Esophagus squamous epithelium (tissue), 5 donors: ENCODE results near the gene ERMP1. TPM values are rescaled to one million over a fixed set of nuclear protein-coding genes. Genes with fewer than 3 reads are reported as not detected.
"Not testable (repeated sequence)": the region's sequence is repeated elsewhere in the genome, so short reads cannot be mapped to it uniquely, and the experiment has no call there.

Experiments
- DNase-seq: peaks from one replicate; lab custom pipeline; 2025; lab: John Stamatoyannopoulos, UW
- H3K27ac ChIP-seq, 4 donors: fragments of 200-600 bp; sonication (generic); one replicate each; pipeline ENCODE4 v1.5.1; 2016 to 2019; ENCODE audit warnings: mild to moderate bottlenecking in 1 of 4
- H3K27me3 ChIP-seq, 4 donors: fragments of 200-600 bp; sonication (generic); 1 replicate in 3 of 4; 2 replicates in 1 of 4; pipeline versions ENCODE4 v1.5.1 to v1.6.0; 2017 to 2021; ENCODE audit warnings: antibody characterized with exemption in 1 of 4
- H3K36me3 ChIP-seq, 3 donors: fragments of 200-600 bp; sonication (generic); one replicate each; pipeline ENCODE4 v1.5.1; 2016 to 2019
- H3K4me1 ChIP-seq, 3 donors: fragments of 200-600 bp; sonication (generic); one replicate each; pipeline ENCODE4 v1.5.1; 2017 to 2019
- H3K4me3 ChIP-seq, 4 donors: fragments of 200-600 bp; sonication (generic); 1 replicate in 3 of 4; 2 replicates in 1 of 4; pipeline ENCODE4 v1.5.1; 2016 to 2019; ENCODE audit warnings: mild to moderate bottlenecking in 2 of 4, moderate library complexity in 1 of 4
- H3K9me3 ChIP-seq, 3 donors: fragments of 200-600 bp; sonication (generic); one replicate each; pipeline ENCODE4 v1.5.1; 2016 to 2019
- POLR2A ChIP-seq, 4 donors: fragments of 450-650 bp; IDR thresholded peaks; one replicate each; pipeline ENCODE4 v1.6.1; 2017; ENCODE audit warnings: antibody characterized with exemption in 4 of 4, mild to moderate bottlenecking in 4 of 4, moderate library complexity in 3 of 4
- WGBS, 2 donors: methylation state at CpG; one replicate each; pipeline ENCODE4 v1.1.5; 2018; 5-methylcytosine and 5-hydroxymethylcytosine counted together
- intact Hi-C: fragments of 100-400 bp; cut with DNase I; formaldehyde crosslinking; loops from one replicate; pipeline ENCODE4 v1.15.0; 2022
- total RNA-seq, 4 donors: library from RNA; depleted of rRNA; stranded (reverse); fragments of >200 nt; gene quantifications; one replicate each; pipeline ENCODE4 v1.1.0, GENCODE V29; 2016
- TF ChIP-seq, protein P1 (sequence below), 6 experiments: fragments of 450-650 bp in 4 of 6; fragments of 200-600 bp in 2 of 6; sonication (generic) in 2 of 6; IDR thresholded peaks; one replicate each; pipeline ENCODE4 v1.5.1; 2016 to 2019; ENCODE audit warnings: antibody characterized with exemption in 6 of 6, mild to moderate bottlenecking in 4 of 6, moderate library complexity in 4 of 6
- donor health status: DM: yes; HTN: yes; CAD: no.

Gene ERMP1, protein sequence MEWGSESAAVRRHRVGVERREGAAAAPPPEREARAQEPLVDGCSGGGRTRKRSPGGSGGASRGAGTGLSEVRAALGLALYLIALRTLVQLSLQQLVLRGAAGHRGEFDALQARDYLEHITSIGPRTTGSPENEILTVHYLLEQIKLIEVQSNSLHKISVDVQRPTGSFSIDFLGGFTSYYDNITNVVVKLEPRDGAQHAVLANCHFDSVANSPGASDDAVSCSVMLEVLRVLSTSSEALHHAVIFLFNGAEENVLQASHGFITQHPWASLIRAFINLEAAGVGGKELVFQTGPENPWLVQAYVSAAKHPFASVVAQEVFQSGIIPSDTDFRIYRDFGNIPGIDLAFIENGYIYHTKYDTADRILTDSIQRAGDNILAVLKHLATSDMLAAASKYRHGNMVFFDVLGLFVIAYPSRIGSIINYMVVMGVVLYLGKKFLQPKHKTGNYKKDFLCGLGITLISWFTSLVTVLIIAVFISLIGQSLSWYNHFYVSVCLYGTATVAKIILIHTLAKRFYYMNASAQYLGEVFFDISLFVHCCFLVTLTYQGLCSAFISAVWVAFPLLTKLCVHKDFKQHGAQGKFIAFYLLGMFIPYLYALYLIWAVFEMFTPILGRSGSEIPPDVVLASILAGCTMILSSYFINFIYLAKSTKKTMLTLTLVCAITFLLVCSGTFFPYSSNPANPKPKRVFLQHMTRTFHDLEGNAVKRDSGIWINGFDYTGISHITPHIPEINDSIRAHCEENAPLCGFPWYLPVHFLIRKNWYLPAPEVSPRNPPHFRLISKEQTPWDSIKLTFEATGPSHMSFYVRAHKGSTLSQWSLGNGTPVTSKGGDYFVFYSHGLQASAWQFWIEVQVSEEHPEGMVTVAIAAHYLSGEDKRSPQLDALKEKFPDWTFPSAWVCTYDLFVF
- 10 to 100 TPM; 24.4 to 38.2 (median 29.9) TPM for total RNA-seq

DNA sequence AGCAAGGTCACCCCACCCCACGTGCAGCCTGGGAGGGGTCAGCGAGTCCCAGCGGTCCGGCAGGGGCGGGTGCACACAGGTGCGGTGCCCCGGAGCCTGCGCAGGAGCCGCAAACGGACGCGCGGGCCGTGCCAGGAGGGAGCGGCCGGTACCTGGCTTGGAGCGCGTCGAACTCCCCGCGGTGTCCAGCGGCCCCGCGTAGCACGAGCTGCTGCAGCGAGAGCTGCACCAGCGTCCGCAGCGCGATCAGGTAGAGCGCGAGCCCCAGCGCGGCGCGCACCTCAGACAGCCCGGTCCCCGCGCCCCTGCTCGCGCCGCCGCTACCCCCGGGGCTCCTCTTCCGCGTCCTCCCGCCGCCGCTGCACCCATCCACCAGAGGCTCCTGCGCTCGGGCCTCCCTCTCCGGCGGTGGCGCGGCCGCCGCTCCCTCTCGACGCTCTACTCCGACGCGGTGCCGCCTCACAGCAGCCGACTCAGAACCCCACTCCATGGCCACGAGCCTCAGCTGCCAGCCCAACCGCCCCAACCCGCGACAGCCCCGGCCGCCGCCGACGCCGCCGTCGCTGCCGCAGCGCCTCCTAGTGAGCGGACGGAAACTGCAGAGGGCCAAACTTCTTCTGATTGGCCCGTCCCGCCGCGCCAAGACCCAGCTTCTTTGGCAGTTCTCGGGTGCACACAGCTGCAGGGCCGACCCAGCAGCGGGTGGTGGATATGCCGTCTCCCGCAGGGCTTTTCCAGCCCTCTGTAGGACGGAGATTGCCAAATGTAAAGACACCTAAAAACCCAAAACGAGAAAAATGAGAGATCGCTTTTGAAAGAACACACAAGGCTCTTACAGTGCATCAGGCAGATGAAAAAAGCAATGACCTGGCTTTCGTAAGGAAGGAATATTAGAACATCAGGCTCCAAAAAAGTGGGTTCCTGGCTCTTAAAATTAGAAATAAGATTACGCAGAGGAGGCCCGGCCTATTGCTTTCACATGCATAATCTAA is at the start of gene ERMP1:
TSS of gene ERMP1 (minus strand) at position 580 of the 992 bp plus-strand sequence. CDS start at position 490, 90 bp downstream.
- peak; percentile 53 for DNase-seq
- no peaks in the 10 kb centered on the region for H3K9me3 ChIP-seq
- TF ChIP-seq, protein P1, sequence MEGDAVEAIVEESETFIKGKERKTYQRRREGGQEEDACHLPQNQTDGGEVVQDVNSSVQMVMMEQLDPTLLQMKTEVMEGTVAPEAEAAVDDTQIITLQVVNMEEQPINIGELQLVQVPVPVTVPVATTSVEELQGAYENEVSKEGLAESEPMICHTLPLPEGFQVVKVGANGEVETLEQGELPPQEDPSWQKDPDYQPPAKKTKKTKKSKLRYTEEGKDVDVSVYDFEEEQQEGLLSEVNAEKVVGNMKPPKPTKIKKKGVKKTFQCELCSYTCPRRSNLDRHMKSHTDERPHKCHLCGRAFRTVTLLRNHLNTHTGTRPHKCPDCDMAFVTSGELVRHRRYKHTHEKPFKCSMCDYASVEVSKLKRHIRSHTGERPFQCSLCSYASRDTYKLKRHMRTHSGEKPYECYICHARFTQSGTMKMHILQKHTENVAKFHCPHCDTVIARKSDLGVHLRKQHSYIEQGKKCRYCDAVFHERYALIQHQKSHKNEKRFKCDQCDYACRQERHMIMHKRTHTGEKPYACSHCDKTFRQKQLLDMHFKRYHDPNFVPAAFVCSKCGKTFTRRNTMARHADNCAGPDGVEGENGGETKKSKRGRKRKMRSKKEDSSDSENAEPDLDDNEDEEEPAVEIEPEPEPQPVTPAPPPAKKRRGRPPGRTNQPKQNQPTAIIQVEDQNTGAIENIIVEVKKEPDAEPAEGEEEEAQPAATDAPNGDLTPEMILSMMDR (IDR thresholded peaks at IDR 0.05), result peak; percentile 88 to 96 (median 90)
- peak in 2 of 4 donors; percentile 46 to 69 for TF ChIP-seq POLR2A (IDR thresholded peaks at IDR 0.05)
- intact Hi-C loops, result no loop called here
- peak within 1 kb of the TSS; percentile 64 to 98 (median 94) for H3K4me3 ChIP-seq
- WGBS, 2 donors, result 1 to 2% methylated on average over 8 to 24 of the region's 95 CpGs
- H3K27ac ChIP-seq, result peak within 1 kb of the TSS; percentile 80 to 93 (median 86)
- peaks cover 0 to 30% (median 0%) of the 10 kb centered on the region in 3 donors for H3K36me3 ChIP-seq
- H3K27me3 ChIP-seq, result no peaks in the 10 kb centered on the region
- H3K4me1 ChIP-seq, result peaks cover 0 to 33% (median 15%) of the 10 kb centered on the region in 3 donors

DNA sequence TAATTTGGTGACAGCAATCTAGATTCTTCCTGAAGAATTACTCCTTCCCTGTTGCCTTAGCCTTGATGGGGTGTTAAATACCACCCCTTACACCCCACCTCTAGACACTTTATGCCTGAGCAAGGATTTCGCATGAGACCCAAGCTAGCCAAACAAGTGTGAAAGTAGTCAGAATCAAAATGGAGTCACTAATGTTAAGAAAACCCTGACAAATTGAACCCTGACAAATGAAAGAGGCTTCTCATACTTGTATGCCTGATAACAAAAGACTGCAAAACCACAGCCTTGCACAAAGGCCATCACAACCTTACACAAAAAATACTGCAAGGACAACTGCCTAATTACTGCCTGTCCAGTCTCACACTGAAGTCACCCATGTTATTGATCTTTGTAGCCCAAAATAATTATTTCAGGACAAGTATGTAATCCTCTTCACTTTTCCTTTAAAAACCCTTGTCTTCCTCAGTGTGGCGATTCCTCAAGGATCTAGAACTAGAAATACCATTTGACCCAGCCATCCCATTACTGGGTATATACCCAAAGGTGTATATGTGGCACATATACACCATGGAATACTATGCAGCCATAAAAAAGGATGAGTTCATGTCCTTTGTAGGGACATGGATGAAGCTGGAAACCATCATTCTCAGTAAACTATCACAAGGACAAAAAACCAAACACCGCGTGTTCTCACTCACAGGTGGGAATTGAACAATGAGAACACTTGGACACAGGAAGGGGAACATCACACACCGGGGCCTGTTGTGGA is 49.5 kb upstream of the ERMP1 start:
- intact Hi-C loops, result loop anchor here (10.0 kb wide), 1 partner anchor 422 kb away; no protein-coding TSS in a partner anchor
- not testable (repeated sequence) for H3K27me3 ChIP-seq, DNase-seq, H3K36me3 ChIP-seq, H3K4me3 ChIP-seq, H3K27ac ChIP-seq, H3K9me3 ChIP-seq
- H3K4me1 ChIP-seq, result peaks cover 3 to 41% (median 6%) of the 10 kb centered on the region in 3 donors
- whole genome bisulfite sequencing, 2 donors, result 92 to 99% methylated on average over 5 of the region's 5 CpGs

DNA sequence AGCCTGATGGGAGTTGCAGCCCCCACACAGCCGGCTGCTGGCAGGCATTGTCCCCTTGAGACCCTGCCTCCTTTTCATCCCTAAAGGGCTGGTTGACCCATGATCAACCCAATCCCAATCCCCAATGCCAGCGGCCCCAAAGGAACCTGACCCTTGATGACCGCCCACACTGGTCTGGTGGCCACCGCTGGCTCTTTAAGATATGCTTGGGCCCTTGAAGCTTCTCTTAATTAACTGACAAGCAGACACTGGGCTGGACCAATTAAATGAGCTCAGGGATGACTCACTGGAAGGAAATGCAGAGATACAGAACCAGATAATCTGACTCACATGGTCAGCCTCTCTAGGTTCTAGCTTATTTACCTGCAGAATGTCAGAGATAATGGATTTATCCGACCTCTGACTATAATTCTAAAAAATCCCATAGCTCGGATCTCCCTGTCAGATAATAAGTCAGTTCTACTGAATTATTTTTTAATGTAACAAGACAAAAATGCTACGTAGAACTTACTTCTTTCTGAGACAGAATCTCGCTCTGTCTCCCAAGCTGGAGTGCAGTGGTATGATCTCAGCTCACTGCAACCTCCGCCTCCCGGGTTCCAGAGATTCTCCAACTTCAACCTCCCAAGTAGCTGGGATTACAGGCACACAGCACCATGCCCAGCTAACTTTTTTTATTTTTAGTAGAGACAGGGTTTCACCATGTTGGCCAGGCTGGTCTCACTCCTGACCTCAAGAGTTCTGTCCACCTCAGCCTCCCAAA is 46.7 kb upstream of the ERMP1 start:
- no peak for DNase-seq
- Histone ChIP-seq H3K36me3 (peaks cover 0 to 3% (median 0%) of the 10 kb centered on the region in 3 donors), H3K27me3 (no peaks in the 10 kb centered on the region), H3K4me1 (peaks cover 3 to 28% (median 3%) of the 10 kb centered on the region in 3 donors), H3K9me3 (no peaks in the 10 kb centered on the region), H3K4me3 (no peak overlapping the region), H3K27ac (no peak overlapping the region)
- WGBS, 2 donors, result 39 to 55% methylated on average over 10 of the region's 10 CpGs
- TF ChIP-seq POLR2A (IDR thresholded peaks at IDR 0.05), result no peak
- TF ChIP-seq, protein P1 (IDR thresholded peaks at IDR 0.05), result no peak
- intact Hi-C loops, result loop anchor here (10.0 kb wide), 1 partner anchor 425 kb away; no protein-coding TSS in a partner anchor

DNA sequence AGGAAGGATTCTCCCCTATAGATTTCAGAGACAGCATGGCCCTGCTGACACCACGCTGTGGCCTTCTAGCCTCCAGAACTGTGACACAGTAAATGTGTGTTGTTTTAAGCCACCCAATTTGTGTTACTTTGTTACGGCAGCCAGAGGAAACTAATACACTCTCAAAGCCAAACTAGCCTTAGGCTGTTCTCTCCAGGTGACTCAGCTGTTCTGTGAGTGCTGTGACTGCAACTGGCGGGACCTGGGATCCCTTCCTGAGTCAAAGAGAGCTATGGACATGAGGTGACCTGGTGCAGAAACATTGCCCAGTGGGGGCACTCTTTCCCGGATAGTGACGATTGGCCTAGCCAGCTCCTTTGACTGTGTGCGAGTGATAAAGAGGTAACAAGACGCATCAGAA is 43.8 kb upstream of the ERMP1 start:
- intact Hi-C loops, result no loop called here
- TF ChIP-seq, protein P1 (IDR thresholded peaks at IDR 0.05), result no peak
- no peak for TF ChIP-seq POLR2A (IDR thresholded peaks at IDR 0.05)
- Histone ChIP-seq H3K4me3 (no peak overlapping the region), H3K9me3 (no peaks in the 10 kb centered on the region), H3K27me3 (no peaks in the 10 kb centered on the region), H3K4me1 (peaks cover 0 to 24% (median 3%) of the 10 kb centered on the region in 3 donors), H3K27ac (no peak overlapping the region), H3K36me3 (peaks cover 0 to 6% (median 0%) of the 10 kb centered on the region in 3 donors)
- WGBS, 2 donors, result 83 to 92% methylated on average over 5 to 7 of the region's 7 CpGs
- no peak for DNase-seq
